A549 (cell line): ENCODE data around the gene PDHX. TPM values are rescaled to one million over a fixed set of nuclear protein-coding genes. Genes with fewer than 3 reads are reported as not detected.

Source experiments
- ATAC-seq, 2 experiments: fragments of 200-7000 bp in 1 of 2; fragments of >200 bp in 1 of 2; cut with Nextera tagmentation in 1 of 2; cut with Tn5 transposase in 1 of 2; 3 replicates each; pipeline versions ENCODE4 v1.8.0 to v1.9.1; 2018 to 2020; ENCODE audit warnings: mild to moderate bottlenecking in 1 of 2, moderate library complexity in 1 of 2
- CTCF ChIA-PET: fragments of 300-600 bp; sonication (Branson Sonifier 250); formaldehyde crosslinking; extraction: SDS; loops from one replicate; lab custom pipeline; 2021; ENCODE audit warnings: antibody characterized with exemption, inconsistent platforms; lab: Yijun Ruan, JAX
- POLR2A ChIA-PET: fragments of 350-600 bp; formaldehyde crosslinking; extraction: SDS; loops from one replicate; lab custom pipeline; 2021; ENCODE audit warnings: antibody characterized with exemption, inconsistent platforms; lab: Yijun Ruan, JAX
- DNase-seq, 2 experiments: peaks; one replicate each; pipeline versions ENCODE4 v3.0.0 to v3.0.0-alpha.2; 2011 to 2016; ENCODE audit warnings: low read depth in 1 of 2, low spot score in 1 of 2
- FAIRE-seq: peaks from 2 replicates; lab custom pipeline; 2011; peaks lifted over from hg19 to GRCh38; lab: Jason Lieb, UNC
- H3K27ac ChIP-seq, 2 experiments: fragments of >200 bp; sonication (Bioruptor Twin); formaldehyde crosslinking; 3 replicates each; pipeline ENCODE4 v1.5.1; 2016 to 2017
- H3K4me1 ChIP-seq: fragments of >200 bp; sonication (Bioruptor Twin); formaldehyde crosslinking; 3 replicates; pipeline ENCODE4 v1.6.1; 2016
- H3K4me2 ChIP-seq: fragments of >200 bp; sonication (Bioruptor Twin); formaldehyde crosslinking; 3 replicates; pipeline ENCODE4 v1.6.1; 2016
- H3K4me3 ChIP-seq: fragments of >200 bp; sonication (Bioruptor Twin); formaldehyde crosslinking; 3 replicates; pipeline ENCODE4 v1.5.1; 2016
- H3K9me3 ChIP-seq: fragments of >200 bp; sonication (Bioruptor Twin); formaldehyde crosslinking; 3 replicates; pipeline ENCODE4 v1.6.1; 2016
- BHLHE40 ChIP-seq: IDR thresholded peaks from 2 replicates; pipeline ENCODE4 v1.6.1; 2012; ENCODE audit warnings: low read depth, low read length, inconsistent platforms
- CEBPB ChIP-seq, 2 experiments: fragments of >200 bp in 1 of 2; sonication (Bioruptor Twin) in 1 of 2; formaldehyde crosslinking in 1 of 2; IDR thresholded peaks; 2 replicates each; pipeline ENCODE4 v1.6.1; 2012 to 2016
- EP300 ChIP-seq, 2 experiments: fragments of >200 bp; sonication (Bioruptor Twin); formaldehyde crosslinking; IDR thresholded peaks; 2 replicates in 1 of 2; 3 replicates in 1 of 2; pipeline ENCODE4 v1.6.1; 2016 to 2017
- FOSB ChIP-seq: fragments of 250-450 bp; sonication (Bioruptor Pico); IDR thresholded peaks from 2 replicates; pipeline ENCODE4 v1.5.0; 2020; ENCODE audit warnings: mild to moderate bottlenecking, moderate library complexity
- FOXS1 ChIP-seq: fragments of 250-450 bp; sonication (Bioruptor Pico); IDR thresholded peaks from 2 replicates; pipeline ENCODE4 v1.5.0; 2020; ENCODE audit warnings: mild to moderate bottlenecking, moderate library complexity
- GATA3 ChIP-seq: IDR thresholded peaks from 2 replicates; pipeline ENCODE4 v1.6.1; 2012; ENCODE audit warnings: borderline replicate concordance
- HOXA7 ChIP-seq: fragments of 250-450 bp; sonication (Bioruptor Pico); IDR thresholded peaks from 2 replicates; pipeline ENCODE4 v1.5.0; 2020; ENCODE audit warnings: mild to moderate bottlenecking, moderate library complexity
- JUN ChIP-seq, 2 experiments: fragments of >200 bp; sonication (Bioruptor Twin); formaldehyde crosslinking; IDR thresholded peaks; 2 replicates in 1 of 2; 3 replicates in 1 of 2; pipeline ENCODE4 v1.6.1; 2016 to 2017
- JUNB ChIP-seq: fragments of >200 bp; sonication (Bioruptor Twin); formaldehyde crosslinking; IDR thresholded peaks from 2 replicates; pipeline ENCODE4 v1.6.1; 2016
- KDM1A ChIP-seq: fragments of 200-600 bp; sonication (generic); IDR thresholded peaks from 2 replicates; pipeline ENCODE4 v1.6.1; 2016; ENCODE audit warnings: low read depth, mild to moderate bottlenecking
- NR3C1 ChIP-seq: fragments of >200 bp; sonication (Bioruptor Twin); formaldehyde crosslinking; IDR thresholded peaks from 3 replicates; pipeline ENCODE4 v1.6.1; 2017
- PHF8 ChIP-seq: fragments of 200-600 bp; sonication (generic); IDR thresholded peaks from 2 replicates; pipeline ENCODE4 v1.6.1; 2016; ENCODE audit warnings: low read depth, mild to moderate bottlenecking, antibody characterized with exemption, moderate library complexity, borderline replicate concordance
- POLR2AphosphoS2 ChIP-seq: conservative IDR thresholded peaks from 2 replicates; pipeline ENCODE4 v1.6.1; 2012; ENCODE audit warnings: low read length, improper control_type of control experiment, inconsistent platforms
- RCOR1 ChIP-seq: fragments of 150-350 bp; IDR thresholded peaks from 2 replicates; pipeline ENCODE4 v1.6.1; 2014; ENCODE audit warnings: antibody characterized with exemption, low read length, low read depth
- RFX5 ChIP-seq: fragments of 450-650 bp; IDR thresholded peaks from 2 replicates; pipeline ENCODE4 v1.7.1; 2014; ENCODE audit warnings: antibody characterized with exemption, mild to moderate bottlenecking, moderate library complexity
- ZC3H11A ChIP-seq: fragments of 450-650 bp; IDR thresholded peaks from 2 replicates; pipeline ENCODE4 v1.6.1; 2014; ENCODE audit warnings: antibody characterized with exemption, mild to moderate bottlenecking
- ZFP36 ChIP-seq: fragments of 450-650 bp; IDR thresholded peaks from 2 replicates; pipeline ENCODE4 v1.6.1; 2014; ENCODE audit warnings: borderline replicate concordance; ENCODE audit not compliant: partially characterized antibody
- WGBS: methylation state at CpG from one replicate; pipeline ENCODE4 v1.1.6; 2017; ENCODE audit errors: missing lambda C conversion rate; 5-methylcytosine and 5-hydroxymethylcytosine counted together
- polyA plus RNA-seq, 4 experiments: library from polyadenylated mRNA; depleted of rRNA in 3 of 4; stranded (reverse); fragments of >200 nt; fragmentation: RNase III in 1 of 4; extraction: RNeasy Plus Mini Kit Qiagen cat#74134 plus additional on column Dnase treatment in 1 of 4; gene quantifications; 2 replicates in 3 of 4; 3 replicates in 1 of 4; pipeline ENCODE4 v1.2.3, GENCODE V29; 2011 to 2017
- TF ChIP-seq, protein P1 (sequence below): fragments of 150-350 bp; IDR thresholded peaks from 2 replicates; pipeline ENCODE4 v1.6.1; 2014; ENCODE audit warnings: low read depth, mild to moderate bottlenecking, low read length
- TF ChIP-seq, protein P2 (sequence below): IDR thresholded peaks from 2 replicates; pipeline ENCODE4 v1.6.1; 2012; ENCODE audit warnings: low read depth, borderline replicate concordance
- TF ChIP-seq, protein P3 (sequence below): fragments of >200 bp; sonication (Bioruptor Twin); formaldehyde crosslinking; IDR thresholded peaks from 3 replicates; pipeline ENCODE4 v1.5.1; 2016
- TF ChIP-seq, protein P4 (sequence below): fragments of 250-450 bp; sonication (Bioruptor Pico); IDR thresholded peaks from 2 replicates; pipeline ENCODE4 v1.5.0; 2021; ENCODE audit warnings: mild to moderate bottlenecking, moderate library complexity, borderline replicate concordance
- TF ChIP-seq, protein P5 (sequence below): fragments of 250-450 bp; sonication (Bioruptor Pico); IDR thresholded peaks from 2 replicates; pipeline ENCODE4 v1.5.0; 2020; ENCODE audit warnings: low read depth, mild to moderate bottlenecking, moderate library complexity
- TF ChIP-seq, protein P6 (sequence below): fragments of >200 bp; sonication (Bioruptor Twin); formaldehyde crosslinking; IDR thresholded peaks from 3 replicates; pipeline ENCODE4 v1.6.1; 2016
- TF ChIP-seq, protein P7 (sequence below): fragments of >200 bp; sonication (Bioruptor Twin); formaldehyde crosslinking; IDR thresholded peaks from 2 replicates; pipeline ENCODE4 v1.6.1; 2016

Gene PDHX
- polyA plus RNA-seq, 2 of the 4 experiments (the other 2 are of a cell fraction) = 46.5 to 87.4 TPM

DNA sequence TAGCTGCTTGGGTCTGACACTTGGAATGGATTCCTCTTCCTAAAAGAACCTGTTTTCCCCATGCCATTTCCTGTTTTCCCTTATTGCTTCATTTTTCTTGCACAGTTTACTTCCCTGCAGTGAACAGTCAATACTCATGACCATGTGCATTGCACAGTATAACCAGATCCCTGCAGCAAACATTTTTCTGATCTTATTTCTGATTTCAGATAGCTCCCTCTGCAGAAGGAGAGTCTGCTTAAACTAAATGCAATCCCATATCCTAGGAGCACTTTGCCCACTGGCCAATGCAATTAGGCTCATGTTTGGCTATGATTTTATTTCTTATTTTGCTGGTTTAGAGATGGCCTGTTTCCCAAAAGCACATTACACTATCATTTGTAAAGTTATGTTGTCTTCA, 125.8 kb downstream of the PDHX start:
- H3K4me3 ChIP-seq = no peak overlapping the region
- ATAC-seq (no peak), FAIRE-seq (no peak), DNase-seq (no peak)
- ChIA-PET POLR2A (interaction anchor here (1.6 kb wide), 1 partner anchor 40 kb away, joined by 3 read pairs; no protein-coding TSS in a partner anchor), CTCF (no interaction called here)
- no peak overlapping the region for H3K27ac ChIP-seq
- no peak overlapping the region for H3K4me2 ChIP-seq
- peaks cover 25% of the 10 kb centered on the region for H3K4me1 ChIP-seq
- no peaks in the 10 kb centered on the region for H3K9me3 ChIP-seq
- TF ChIP-seq HOXA7 (CRISPR knock-in tag) = no peak
- TF ChIP-seq POLR2AphosphoS2 = no peak
- TF ChIP-seq RCOR1 = no peak
- TF ChIP-seq, protein P1, sequence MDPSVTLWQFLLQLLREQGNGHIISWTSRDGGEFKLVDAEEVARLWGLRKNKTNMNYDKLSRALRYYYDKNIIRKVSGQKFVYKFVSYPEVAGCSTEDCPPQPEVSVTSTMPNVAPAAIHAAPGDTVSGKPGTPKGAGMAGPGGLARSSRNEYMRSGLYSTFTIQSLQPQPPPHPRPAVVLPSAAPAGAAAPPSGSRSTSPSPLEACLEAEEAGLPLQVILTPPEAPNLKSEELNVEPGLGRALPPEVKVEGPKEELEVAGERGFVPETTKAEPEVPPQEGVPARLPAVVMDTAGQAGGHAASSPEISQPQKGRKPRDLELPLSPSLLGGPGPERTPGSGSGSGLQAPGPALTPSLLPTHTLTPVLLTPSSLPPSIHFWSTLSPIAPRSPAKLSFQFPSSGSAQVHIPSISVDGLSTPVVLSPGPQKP = no peak
- no peak for TF ChIP-seq PHF8
- TF ChIP-seq, protein P2, sequence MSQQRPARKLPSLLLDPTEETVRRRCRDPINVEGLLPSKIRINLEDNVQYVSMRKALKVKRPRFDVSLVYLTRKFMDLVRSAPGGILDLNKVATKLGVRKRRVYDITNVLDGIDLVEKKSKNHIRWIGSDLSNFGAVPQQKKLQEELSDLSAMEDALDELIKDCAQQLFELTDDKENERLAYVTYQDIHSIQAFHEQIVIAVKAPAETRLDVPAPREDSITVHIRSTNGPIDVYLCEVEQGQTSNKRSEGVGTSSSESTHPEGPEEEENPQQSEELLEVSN = no peak
- TF ChIP-seq NR3C1 = no peak
- TF ChIP-seq, protein P3, sequence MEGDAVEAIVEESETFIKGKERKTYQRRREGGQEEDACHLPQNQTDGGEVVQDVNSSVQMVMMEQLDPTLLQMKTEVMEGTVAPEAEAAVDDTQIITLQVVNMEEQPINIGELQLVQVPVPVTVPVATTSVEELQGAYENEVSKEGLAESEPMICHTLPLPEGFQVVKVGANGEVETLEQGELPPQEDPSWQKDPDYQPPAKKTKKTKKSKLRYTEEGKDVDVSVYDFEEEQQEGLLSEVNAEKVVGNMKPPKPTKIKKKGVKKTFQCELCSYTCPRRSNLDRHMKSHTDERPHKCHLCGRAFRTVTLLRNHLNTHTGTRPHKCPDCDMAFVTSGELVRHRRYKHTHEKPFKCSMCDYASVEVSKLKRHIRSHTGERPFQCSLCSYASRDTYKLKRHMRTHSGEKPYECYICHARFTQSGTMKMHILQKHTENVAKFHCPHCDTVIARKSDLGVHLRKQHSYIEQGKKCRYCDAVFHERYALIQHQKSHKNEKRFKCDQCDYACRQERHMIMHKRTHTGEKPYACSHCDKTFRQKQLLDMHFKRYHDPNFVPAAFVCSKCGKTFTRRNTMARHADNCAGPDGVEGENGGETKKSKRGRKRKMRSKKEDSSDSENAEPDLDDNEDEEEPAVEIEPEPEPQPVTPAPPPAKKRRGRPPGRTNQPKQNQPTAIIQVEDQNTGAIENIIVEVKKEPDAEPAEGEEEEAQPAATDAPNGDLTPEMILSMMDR = no peak
- TF ChIP-seq FOXS1 (CRISPR knock-in tag) = no peak
- no peak for TF ChIP-seq CEBPB (IDR thresholded peaks at IDR 0.05)
- TF ChIP-seq, protein P4, sequence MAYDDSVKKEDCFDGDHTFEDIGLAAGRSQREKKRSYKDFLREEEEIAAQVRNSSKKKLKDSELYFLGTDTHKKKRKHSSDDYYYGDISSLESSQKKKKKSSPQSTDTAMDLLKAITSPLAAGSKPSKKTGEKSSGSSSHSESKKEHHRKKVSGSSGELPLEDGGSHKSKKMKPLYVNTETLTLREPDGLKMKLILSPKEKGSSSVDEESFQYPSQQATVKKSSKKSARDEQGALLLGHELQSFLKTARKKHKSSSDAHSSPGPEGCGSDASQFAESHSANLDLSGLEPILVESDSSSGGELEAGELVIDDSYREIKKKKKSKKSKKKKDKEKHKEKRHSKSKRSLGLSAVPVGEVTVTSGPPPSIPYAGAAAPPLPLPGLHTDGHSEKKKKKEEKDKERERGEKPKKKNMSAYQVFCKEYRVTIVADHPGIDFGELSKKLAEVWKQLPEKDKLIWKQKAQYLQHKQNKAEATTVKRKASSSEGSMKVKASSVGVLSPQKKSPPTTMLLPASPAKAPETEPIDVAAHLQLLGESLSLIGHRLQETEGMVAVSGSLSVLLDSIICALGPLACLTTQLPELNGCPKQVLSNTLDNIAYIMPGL (CRISPR knock-in tag) = no peak

DNA sequence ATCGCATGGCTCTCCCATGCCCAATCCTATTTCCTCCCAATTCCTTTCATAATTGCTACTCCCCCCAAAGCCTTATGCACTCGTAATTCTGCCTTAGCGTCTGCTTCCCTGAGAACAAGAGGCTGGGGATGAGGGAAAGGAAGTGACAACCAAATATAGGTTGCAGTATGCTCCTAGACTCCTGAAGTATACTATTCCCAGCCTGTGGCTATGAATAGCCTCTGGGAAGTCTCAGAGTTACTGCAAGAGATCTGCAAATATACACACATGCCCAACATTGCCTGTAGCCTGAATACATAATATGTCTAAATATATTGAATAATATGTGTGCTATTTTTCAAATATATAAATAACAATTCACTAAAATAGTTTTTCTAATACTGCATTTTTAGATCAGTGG, 126.5 kb downstream of the PDHX start:
- POLR2A ChIA-PET = interaction anchor here (1.6 kb wide), 1 partner anchor 39 kb away, joined by 3 read pairs; no protein-coding TSS in a partner anchor
- H3K9me3 ChIP-seq = no peaks in the 10 kb centered on the region
- no peak overlapping the region for H3K4me3 ChIP-seq
- no peak overlapping the region for H3K4me2 ChIP-seq
- H3K27ac ChIP-seq = no peak overlapping the region
- no peak for DNase-seq
- FAIRE-seq = no peak
- CTCF ChIA-PET = no interaction called here
- TF ChIP-seq EP300 (IDR thresholded peaks at IDR 0.05) = no peak
- no peak for TF ChIP-seq KDM1A
- TF ChIP-seq, protein P5, sequence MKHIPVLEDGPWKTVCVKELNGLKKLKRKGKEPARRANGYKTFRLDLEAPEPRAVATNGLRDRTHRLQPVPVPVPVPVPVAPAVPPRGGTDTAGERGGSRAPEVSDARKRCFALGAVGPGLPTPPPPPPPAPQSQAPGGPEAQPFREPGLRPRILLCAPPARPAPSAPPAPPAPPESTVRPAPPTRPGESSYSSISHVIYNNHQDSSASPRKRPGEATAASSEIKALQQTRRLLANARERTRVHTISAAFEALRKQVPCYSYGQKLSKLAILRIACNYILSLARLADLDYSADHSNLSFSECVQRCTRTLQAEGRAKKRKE (CRISPR knock-in tag) = no peak
- TF ChIP-seq FOSB = no peak
- no peak for ATAC-seq
- H3K4me1 ChIP-seq = peaks cover 25% of the 10 kb centered on the region
- WGBS = 95% methylated on average over 3 of the region's 3 CpGs

DNA sequence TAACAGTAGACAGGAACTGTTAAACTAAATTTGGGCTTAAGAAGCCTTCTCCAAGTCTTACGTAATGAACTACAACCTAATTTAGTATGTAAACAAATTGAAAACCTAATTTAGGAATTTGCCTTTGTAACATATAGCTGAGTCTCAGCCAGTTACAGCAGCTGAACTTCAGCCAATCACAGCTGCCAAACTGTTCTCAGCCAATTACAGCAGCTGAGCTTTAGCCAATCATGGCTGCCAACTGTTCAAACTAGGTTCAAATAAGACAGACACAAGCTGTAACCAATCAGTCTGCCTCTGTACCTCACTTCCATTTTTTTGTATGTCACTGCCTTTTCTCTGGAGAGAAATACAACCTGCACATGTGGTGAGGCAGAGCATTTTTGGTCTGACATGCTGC, 127.5 kb downstream of the PDHX start:
- Histone ChIP-seq H3K4me3 (no peak overlapping the region), H3K9me3 (no peaks in the 10 kb centered on the region), H3K4me2 (no peak overlapping the region), H3K4me1 (peaks cover 29% of the 10 kb centered on the region), H3K27ac (no peak overlapping the region)
- 93% methylated on average over 1 of the region's 1 CpG for WGBS
- no peak for ATAC-seq
- DNase-seq = no peak
- POLR2A ChIA-PET = no interaction called here
- FAIRE-seq = no peak
- CTCF ChIA-PET = no interaction called here
- no peak for TF ChIP-seq ZC3H11A
- TF ChIP-seq JUN (IDR thresholded peaks at IDR 0.05) = no peak
- TF ChIP-seq, protein P6, sequence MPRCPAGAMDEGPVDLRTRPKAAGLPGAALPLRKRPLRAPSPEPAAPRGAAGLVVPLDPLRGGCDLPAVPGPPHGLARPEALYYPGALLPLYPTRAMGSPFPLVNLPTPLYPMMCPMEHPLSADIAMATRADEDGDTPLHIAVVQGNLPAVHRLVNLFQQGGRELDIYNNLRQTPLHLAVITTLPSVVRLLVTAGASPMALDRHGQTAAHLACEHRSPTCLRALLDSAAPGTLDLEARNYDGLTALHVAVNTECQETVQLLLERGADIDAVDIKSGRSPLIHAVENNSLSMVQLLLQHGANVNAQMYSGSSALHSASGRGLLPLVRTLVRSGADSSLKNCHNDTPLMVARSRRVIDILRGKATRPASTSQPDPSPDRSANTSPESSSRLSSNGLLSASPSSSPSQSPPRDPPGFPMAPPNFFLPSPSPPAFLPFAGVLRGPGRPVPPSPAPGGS = no peak
- TF ChIP-seq, protein P7, sequence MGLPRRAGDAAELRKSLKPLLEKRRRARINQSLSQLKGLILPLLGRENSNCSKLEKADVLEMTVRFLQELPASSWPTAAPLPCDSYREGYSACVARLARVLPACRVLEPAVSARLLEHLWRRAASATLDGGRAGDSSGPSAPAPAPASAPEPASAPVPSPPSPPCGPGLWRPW = no peak
- no peak for TF ChIP-seq BHLHE40
- no peak for TF ChIP-seq HOXA7 (CRISPR knock-in tag)
- TF ChIP-seq JUNB = no peak
- TF ChIP-seq, protein P2 = no peak
- no peak for TF ChIP-seq RFX5
- TF ChIP-seq GATA3 = no peak
- no peak for TF ChIP-seq ZFP36
- no peak for TF ChIP-seq RCOR1
